ENCODE measurements around the gene DNMBP. TPM values are rescaled to one million over a fixed set of nuclear protein-coding genes. Genes with fewer than 3 reads are reported as not detected.

The DNMBP gene
- total RNA-seq, 1 experiment from 2014 or later, result 19.7 TPM

DNA sequence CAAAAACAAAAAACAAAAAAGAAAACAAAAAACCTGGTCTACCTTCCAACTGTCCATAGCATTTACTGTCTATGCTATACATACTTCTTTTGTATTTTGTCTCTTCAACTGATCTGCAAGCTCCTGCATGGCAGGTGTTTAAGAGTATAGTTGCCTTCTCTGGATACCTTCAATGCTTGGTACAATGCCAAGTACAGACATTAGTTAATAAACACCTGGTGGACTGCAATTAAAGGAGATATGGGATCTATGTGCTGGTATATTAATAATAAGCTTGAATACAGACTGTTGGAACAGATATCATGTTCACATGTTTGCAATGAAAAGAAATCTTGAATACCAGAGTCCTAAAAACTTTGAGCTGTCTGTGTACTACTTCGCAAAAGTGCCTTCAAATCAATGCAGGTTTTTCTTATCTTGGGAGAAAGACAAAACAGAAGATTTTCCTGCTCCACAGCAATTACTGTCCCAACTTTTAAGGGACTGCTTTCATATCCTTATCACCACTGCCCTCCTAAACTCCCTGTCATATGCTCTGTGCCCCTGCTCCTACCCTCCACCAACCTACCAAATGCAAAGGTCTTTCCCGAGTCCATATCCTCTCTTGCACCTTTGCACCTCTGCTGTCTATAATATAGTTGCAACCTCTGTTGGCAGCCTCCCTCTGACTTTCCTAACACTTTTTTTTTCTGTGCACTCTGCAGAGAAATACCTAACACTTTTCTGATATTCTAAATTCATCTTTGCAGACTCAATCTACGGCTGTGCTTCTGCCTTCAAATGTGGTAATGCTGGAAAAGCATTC, 85.1 kb downstream of the DNMBP start (continued):
- TF ChIP-seq ZBTB43 (CRISPR knock-in tag; IDR thresholded peaks at IDR 0.05) (no peak), GABPB1 (CRISPR knock-in tag; IDR thresholded peaks at IDR 0.05) (no peak)

- POLR2A ChIA-PET, result no interaction called here
- Mint-ChIP-seq H3K36me3 (peaks cover 9% of the 10 kb centered on the region; the same call in 1 of the 2 replicates), H3K9me3 (0 out of 2 replicates have a peak, but pooled peaks cover 8% of the 10 kb centered on the region), H3K27ac (peak overlapping the region; percentile 78), H3K4me3 (no peak overlapping the region), H3K27me3 (ENCODE audit: low read depth) (no peaks in the 10 kb centered on the region), H3K4me1 (peaks cover 53% of the 10 kb centered on the region)
- CTCF ChIA-PET, result no interaction called here
- no peak for TF ChIP-seq IRF2 (CRISPR knock-in tag; IDR thresholded peaks at IDR 0.05; ENCODE audit: borderline replicate concordance, low read depth)
- TF ChIP-seq, protein P1, sequence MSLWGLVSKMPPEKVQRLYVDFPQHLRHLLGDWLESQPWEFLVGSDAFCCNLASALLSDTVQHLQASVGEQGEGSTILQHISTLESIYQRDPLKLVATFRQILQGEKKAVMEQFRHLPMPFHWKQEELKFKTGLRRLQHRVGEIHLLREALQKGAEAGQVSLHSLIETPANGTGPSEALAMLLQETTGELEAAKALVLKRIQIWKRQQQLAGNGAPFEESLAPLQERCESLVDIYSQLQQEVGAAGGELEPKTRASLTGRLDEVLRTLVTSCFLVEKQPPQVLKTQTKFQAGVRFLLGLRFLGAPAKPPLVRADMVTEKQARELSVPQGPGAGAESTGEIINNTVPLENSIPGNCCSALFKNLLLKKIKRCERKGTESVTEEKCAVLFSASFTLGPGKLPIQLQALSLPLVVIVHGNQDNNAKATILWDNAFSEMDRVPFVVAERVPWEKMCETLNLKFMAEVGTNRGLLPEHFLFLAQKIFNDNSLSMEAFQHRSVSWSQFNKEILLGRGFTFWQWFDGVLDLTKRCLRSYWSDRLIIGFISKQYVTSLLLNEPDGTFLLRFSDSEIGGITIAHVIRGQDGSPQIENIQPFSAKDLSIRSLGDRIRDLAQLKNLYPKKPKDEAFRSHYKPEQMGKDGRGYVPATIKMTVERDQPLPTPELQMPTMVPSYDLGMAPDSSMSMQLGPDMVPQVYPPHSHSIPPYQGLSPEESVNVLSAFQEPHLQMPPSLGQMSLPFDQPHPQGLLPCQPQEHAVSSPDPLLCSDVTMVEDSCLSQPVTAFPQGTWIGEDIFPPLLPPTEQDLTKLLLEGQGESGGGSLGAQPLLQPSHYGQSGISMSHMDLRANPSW (CRISPR knock-in tag; conservative IDR thresholded peaks at IDR 0.05; ENCODE audit: low read depth), result no peak
- no peak for TF ChIP-seq TP53 (CRISPR knock-in tag; IDR thresholded peaks at IDR 0.05)
- no peak for TF ChIP-seq ATF2 (CRISPR knock-in tag; IDR thresholded peaks at IDR 0.05; ENCODE audit: borderline replicate concordance, low read depth)
- TF ChIP-seq GTF2I (CRISPR knock-in tag; conservative IDR thresholded peaks at IDR 0.05), result no peak
- TF ChIP-seq HMGA2 (CRISPR knock-in tag; IDR thresholded peaks at IDR 0.05), result no peak
- TF ChIP-seq MXD4 (CRISPR knock-in tag; IDR thresholded peaks at IDR 0.05; ENCODE audit: borderline replicate concordance), result no peak
- no peak for TF ChIP-seq ZNF219 (CRISPR knock-in tag; IDR thresholded peaks at IDR 0.05; ENCODE audit: borderline replicate concordance)
- TF ChIP-seq FOXP1 (CRISPR knock-in tag; IDR thresholded peaks at IDR 0.05; ENCODE audit: borderline replicate concordance), result no peak
- TF ChIP-seq, protein P2, sequence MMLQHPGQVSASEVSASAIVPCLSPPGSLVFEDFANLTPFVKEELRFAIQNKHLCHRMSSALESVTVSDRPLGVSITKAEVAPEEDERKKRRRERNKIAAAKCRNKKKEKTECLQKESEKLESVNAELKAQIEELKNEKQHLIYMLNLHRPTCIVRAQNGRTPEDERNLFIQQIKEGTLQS (CRISPR knock-in tag; conservative IDR thresholded peaks at IDR 0.05), result no peak
- TF ChIP-seq ESRRA (CRISPR knock-in tag; IDR thresholded peaks at IDR 0.05; ENCODE audit: borderline replicate concordance), result no peak
- TF ChIP-seq ZNF138 (CRISPR knock-in tag; conservative IDR thresholded peaks at IDR 0.05), result no peak
- TF ChIP-seq RELA (CRISPR knock-in tag; IDR thresholded peaks at IDR 0.05; ENCODE audit: borderline replicate concordance), result no peak
- TF ChIP-seq, protein P3, sequence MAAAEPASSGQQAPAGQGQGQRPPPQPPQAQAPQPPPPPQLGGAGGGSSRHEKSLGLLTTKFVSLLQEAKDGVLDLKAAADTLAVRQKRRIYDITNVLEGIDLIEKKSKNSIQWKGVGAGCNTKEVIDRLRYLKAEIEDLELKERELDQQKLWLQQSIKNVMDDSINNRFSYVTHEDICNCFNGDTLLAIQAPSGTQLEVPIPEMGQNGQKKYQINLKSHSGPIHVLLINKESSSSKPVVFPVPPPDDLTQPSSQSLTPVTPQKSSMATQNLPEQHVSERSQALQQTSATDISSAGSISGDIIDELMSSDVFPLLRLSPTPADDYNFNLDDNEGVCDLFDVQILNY (CRISPR knock-in tag; IDR thresholded peaks at IDR 0.05), result no peak
- TF ChIP-seq MLX (CRISPR knock-in tag; IDR thresholded peaks at IDR 0.05), result no peak
- TF ChIP-seq MYBL2 (CRISPR knock-in tag; IDR thresholded peaks at IDR 0.05), result no peak
- no peak for TF ChIP-seq FOXP4 (CRISPR knock-in tag; IDR thresholded peaks at IDR 0.05)
- TF ChIP-seq FOXK1 (CRISPR knock-in tag; IDR thresholded peaks at IDR 0.05), result no peak
- no peak for DNase-seq (ENCODE audit: low spot score)
- no peak for ATAC-seq
These were observed 87.8 kb downstream of the DNMBP start for GRCh38 chr10:99921948-99922347.
